ENCODE results near the gene ERCC4. TPM values are rescaled to one million over a fixed set of nuclear protein-coding genes. Genes with fewer than 3 reads are reported as not detected.

ERCC4 gene
- total and polyA plus RNA-seq, 2 of the 8 experiments (the other 6 are each of a cell fraction or from before 2014, with no cell fraction given): 1.6 to 13.2 TPM

DNA sequence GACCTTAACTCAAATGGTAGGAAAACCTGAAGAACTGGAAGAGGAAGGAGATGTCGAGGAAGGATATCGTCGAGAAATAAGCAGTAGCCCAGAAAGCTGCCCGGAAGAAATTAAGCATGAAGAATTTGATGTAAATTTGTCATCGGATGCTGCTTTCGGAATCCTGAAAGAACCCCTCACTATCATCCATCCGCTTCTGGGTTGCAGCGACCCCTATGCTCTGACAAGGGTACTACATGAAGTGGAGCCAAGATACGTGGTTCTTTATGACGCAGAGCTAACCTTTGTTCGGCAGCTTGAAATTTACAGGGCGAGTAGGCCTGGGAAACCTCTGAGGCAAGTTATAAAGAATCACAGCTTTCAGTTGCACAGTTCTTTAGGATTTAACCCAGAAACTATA lies 15.5 kb downstream of the ERCC4 start:
- Histone ChIP-seq H2BK120ac (replicated peaks; ENCODE audit: low read depth, low read length) (no peak overlapping the region), H3K27me3 (replicated peaks in 1 of 4; ENCODE audit: control insufficient read depth in 3 of 4, extremely low read depth in 1 of 4, insufficient read depth in 3 of 4, low read length in 3 of 4) (no peaks in the 10 kb centered on the region), H3K4ac (replicated peaks; ENCODE audit: insufficient read length, low read depth, low read length) (no peak overlapping the region), H2BK20ac (ENCODE audit: low read length) (no peak overlapping the region), H4K8ac (ENCODE audit: extremely low read depth, insufficient read depth, low read length) (no peak overlapping the region), H3K14ac (ENCODE audit: insufficient read length) (no peak overlapping the region), H3K9me3 (ENCODE audit: insufficient read depth in 2 of 2, low read depth in 1 of 2, low read length in 1 of 2) (no peaks in the 10 kb centered on the region; a peak in 1 of 4 replicates), H2AFZ (ENCODE audit: low read length) (no peak overlapping the region), H4K20me1 (replicated peaks in 1 of 2; ENCODE audit: control insufficient read depth in 1 of 2, insufficient read depth in 2 of 2, low read length in 2 of 2) (no peaks in the 10 kb centered on the region), H3K23me2 (ENCODE audit: low read depth, low read length) (no peaks in the 10 kb centered on the region), H3K18ac (ENCODE audit: extremely low read depth, low read length) (no peak overlapping the region), H3K56ac (replicated peaks; ENCODE audit: insufficient read length, low read depth, low read length) (no peak overlapping the region), H3K4me3 (ENCODE audit: extremely low read depth in 1 of 4, insufficient read depth in 2 of 4, low read depth in 3 of 4, low read length in 4 of 4) (no peak overlapping the region), H3K4me1 (replicated peaks in 1 of 4; ENCODE audit: control insufficient read depth in 3 of 4, insufficient read depth in 4 of 4, low read length in 3 of 4) (no peaks in the 10 kb centered on the region), H2BK15ac (ENCODE audit: low read length) (no peak overlapping the region), H4K91ac (replicated peaks; ENCODE audit: insufficient read length, low read length) (no peak overlapping the region), H2AK5ac (ENCODE audit: low read depth, low read length) (no peak overlapping the region), H3K4me2 (ENCODE audit: insufficient read depth in 1 of 2, low read depth in 2 of 2, low read length in 2 of 2) (no peak overlapping the region), H3K36me3 (ENCODE audit: control insufficient read depth in 2 of 4, insufficient read depth in 4 of 4, low read length in 3 of 4) (peaks cover 0 to 29% (median 10%) of the 10 kb centered on the region in 4 experiments; a peak in 5 of 8 replicates), H2BK5ac (ENCODE audit: low read depth, low read length) (no peak overlapping the region), H3K79me1 (ENCODE audit: low read depth, low read length) (no peaks in the 10 kb centered on the region), H3K27ac (ENCODE audit: low read depth, low read length) (no peak overlapping the region), H4K5ac (ENCODE audit: insufficient read length, low read depth, low read length) (no peak overlapping the region), H3K23ac (ENCODE audit: insufficient read length) (no peak overlapping the region), H3K9ac (replicated peaks in 1 of 4; ENCODE audit: extremely low read depth in 1 of 4, low read depth in 3 of 4, low read length in 3 of 4) (no peak overlapping the region), H3K79me2 (ENCODE audit: control insufficient read depth in 1 of 2, insufficient read depth in 2 of 2, low read length in 2 of 2) (no peaks in the 10 kb centered on the region), H2BK12ac (ENCODE audit: low read depth, low read length) (no peak overlapping the region)
- DNase-seq (ENCODE audit: low read depth in 1 of 2, low spot score in 2 of 2) (peak in 1 of 2 experiments; percentile 91), FAIRE-seq (peak; percentile 75)
- ChIA-PET POLR2A (ENCODE audit: partially characterized antibody) (interaction anchor here (1.0 to 2.3 kb wide), 2 partner anchors 12 to 16 kb away, joined by 3 to 10 read pairs; no protein-coding TSS in a partner anchor), CTCF (ENCODE audit: partially characterized antibody) (interaction anchor here (0.6 to 4.5 kb wide), 26 partner anchors 8 to 1421 kb away, joined by 3 to 39 read pairs (median 4); partner anchors contain the start of gene ERCC4)
- TF ChIP-seq RAD21 (IDR thresholded peaks at IDR 0.05 in 1 of 2, conservative IDR thresholded peaks at IDR 0.05 in 1 of 2; ENCODE audit: low read depth in 2 of 2, low read length in 2 of 2) (peak; percentile 55 to 67), CREB1 (IDR thresholded peaks at IDR 0.05) (peak; percentile 52), CHD2 (IDR thresholded peaks at IDR 0.05; ENCODE audit: low read length) (no peak)
- TF ChIP-seq, protein P1, sequence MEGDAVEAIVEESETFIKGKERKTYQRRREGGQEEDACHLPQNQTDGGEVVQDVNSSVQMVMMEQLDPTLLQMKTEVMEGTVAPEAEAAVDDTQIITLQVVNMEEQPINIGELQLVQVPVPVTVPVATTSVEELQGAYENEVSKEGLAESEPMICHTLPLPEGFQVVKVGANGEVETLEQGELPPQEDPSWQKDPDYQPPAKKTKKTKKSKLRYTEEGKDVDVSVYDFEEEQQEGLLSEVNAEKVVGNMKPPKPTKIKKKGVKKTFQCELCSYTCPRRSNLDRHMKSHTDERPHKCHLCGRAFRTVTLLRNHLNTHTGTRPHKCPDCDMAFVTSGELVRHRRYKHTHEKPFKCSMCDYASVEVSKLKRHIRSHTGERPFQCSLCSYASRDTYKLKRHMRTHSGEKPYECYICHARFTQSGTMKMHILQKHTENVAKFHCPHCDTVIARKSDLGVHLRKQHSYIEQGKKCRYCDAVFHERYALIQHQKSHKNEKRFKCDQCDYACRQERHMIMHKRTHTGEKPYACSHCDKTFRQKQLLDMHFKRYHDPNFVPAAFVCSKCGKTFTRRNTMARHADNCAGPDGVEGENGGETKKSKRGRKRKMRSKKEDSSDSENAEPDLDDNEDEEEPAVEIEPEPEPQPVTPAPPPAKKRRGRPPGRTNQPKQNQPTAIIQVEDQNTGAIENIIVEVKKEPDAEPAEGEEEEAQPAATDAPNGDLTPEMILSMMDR (IDR thresholded peaks at IDR 0.05; ENCODE audit: control extremely low read depth in 1 of 3, insufficient read depth in 1 of 3, low read depth in 1 of 3, low read length in 3 of 3): peak; percentile 70 to 96 (median 74)
- 67% methylated on average over 12 of the region's 12 CpGs; no CpG with 5 or more reads in 1 of the 2 experiments for WGBS, 2 experiments (ENCODE audit: extremely low coverage in 1 of 2, insufficient coverage in 1 of 2, insufficient read length in 1 of 2, insufficient replicate concordance in 2 of 2, low coverage in 1 of 2, low lambda C conversion rate in 2 of 2, missing lambda C conversion rate in 1 of 2)
